Measurements from ENCODE around the gene C5orf63.
A peak's percentile ranks its signal among the peaks of the same experiment; 100 is the strongest.

GRCh38 chr5:127029581-127030258 lies 43.6 kb downstream of the C5orf63 start:
- peak; percentile 56 for TF ChIP-seq CTCF (IDR thresholded peaks at IDR 0.05)
- no peak for TF ChIP-seq ZFX (IDR thresholded peaks at IDR 0.05; ENCODE audit: borderline replicate concordance)

Measured in 22Rv1 (cell line).